Measurements from ENCODE around the gene GUCY1A2.
"Not testable (repeated sequence)": the region's sequence is repeated elsewhere in the genome, so short reads cannot be mapped to it uniquely, and the experiment has no call there.

Gene GUCY1A2

DNA sequence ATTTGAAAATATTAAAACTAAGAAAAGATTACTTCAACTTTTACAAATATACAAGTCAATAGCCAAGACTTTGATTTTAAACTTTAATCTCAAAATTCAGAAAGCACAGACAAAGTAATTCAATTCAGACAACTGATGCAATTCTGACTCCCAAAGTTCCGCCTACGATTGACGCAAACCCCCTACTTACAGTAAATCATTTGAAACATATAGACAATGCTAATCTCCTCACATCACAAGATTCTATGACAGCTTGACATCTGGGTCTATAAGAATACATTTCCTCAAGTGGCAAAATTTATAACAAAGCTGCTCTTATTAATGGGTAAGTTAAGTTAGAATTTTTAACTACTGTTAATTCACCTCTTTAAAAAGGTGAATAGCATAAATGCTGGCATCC, 75.2 kb downstream of the GUCY1A2 start:
- DNase-seq (ENCODE audit: low read depth) = no peak

DNA sequence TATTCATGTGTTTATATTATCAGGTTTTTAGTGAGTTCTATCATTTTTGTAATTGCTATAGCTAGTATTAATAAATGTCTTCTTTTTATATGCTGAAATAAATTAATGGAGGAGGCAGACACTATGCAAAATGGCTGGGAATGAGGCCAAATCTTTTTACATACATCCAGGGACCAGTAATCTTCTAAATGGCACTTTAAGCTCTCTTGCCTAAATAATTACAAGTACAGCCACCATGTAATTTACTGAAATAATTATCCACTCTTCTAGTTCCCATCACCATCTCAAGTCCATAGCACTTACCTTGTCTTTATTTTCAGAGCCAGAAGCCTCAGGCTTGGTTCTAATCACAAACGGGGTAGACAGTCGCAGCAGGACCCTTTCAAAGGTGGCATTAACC, 79.1 kb downstream of the GUCY1A2 start:
- no peak for DNase-seq (ENCODE audit: low read depth)

DNA sequence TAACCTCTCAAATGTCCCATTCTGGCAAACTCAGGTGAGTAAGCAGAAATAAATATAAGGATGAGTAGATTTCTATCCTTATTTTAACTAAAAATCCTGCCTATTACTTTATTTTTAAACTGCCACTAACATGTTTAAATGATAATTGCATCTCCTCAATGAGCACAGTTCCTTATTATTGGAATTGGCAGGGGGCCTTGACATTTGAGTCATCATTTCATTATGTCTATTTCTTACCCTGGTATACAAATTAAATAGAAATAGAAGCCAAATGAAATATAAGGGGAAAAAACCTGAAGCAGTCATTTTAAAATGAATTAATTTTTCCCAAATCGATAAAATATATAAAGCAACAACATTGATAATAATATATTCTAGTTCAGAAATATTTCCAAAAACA, 81.2 kb downstream of the GUCY1A2 start:
- DNase-seq (ENCODE audit: low read depth) = no peak

DNA sequence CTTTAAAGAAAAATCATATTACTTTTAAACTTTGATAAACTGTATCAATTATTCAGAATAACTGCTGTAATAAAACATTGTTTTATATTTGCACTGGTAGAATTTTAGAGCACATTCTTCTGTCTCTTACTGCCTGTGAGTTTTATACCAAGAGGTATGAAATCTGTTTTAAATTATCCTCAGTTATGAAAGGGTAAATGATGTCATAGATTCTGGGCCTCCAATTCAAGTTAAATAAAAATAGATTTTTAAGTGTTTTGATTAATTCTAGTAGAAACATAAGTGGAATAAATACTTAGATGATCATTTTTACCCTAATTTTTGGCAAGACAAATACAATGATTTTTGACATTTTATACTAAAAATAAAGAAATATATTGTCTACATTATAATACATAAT, 93.0 kb downstream of the GUCY1A2 start:
- no peak for DNase-seq (ENCODE audit: low read depth)

DNA sequence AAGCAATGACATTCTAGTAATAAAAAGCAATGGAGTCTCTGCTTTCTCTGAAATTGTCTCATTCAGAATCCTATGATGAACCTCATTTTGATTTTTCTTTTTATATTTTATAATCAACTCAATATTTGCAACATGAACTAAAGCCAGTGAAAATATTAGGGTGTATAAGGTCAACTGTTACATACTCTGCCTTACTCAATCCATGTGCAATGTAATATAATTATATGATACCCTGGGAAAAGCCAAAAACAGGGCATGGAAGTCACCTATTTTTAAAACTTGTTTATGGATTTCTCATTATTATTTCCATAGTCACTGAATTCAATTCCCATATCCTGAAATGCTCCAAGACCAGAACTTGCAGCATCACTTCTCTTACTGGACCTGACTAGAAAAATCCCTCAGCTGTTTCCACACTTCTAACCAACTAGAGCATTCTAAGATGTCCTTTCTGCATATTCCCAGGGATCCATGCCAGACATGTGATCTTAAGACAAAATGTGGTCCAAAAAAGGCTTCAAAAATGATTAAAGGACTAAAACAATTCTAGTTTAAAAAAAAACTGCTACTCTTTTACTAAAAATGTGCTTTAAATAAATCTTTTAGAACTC, 97.3 kb downstream of the GUCY1A2 start:
- no peak for DNase-seq (ENCODE audit: low read depth)

GRCh38 chr11:106917973-106918372, 100.3 kb downstream of the GUCY1A2 start:
- no peak for DNase-seq (ENCODE audit: low read depth)

DNA sequence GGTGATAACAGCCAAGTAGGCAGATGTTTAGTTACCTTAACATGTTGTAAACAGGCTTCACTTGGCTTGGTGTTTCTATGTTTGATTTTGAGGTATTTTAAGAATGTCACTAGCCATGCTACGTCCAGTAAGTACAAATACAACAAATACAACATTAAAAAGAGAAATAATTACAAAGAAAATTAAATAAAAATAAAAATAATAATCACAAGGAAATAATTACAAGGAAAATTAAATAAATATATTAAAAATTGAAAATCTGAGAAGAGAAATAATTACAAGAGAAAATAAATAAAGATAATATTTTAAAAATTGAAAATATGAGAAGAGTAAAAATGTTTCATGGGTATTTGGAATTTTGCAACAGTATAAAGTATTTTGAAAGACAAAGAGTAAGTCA, 103.9 kb downstream of the GUCY1A2 start:
- no peak for DNase-seq (ENCODE audit: low read depth)

GRCh38 chr11:106913141-106913540, 105.1 kb downstream of the GUCY1A2 start:
- no peak for DNase-seq (ENCODE audit: low read depth)

- DNase-seq (ENCODE audit: low read depth) = no peak
Observed at GRCh38 chr11:106904826-106905225, 113.5 kb downstream of the GUCY1A2 start.

- no peak for DNase-seq (ENCODE audit: low read depth)
Observed at GRCh38 chr11:106889718-106890117, 128.6 kb downstream of the GUCY1A2 start.

DNA sequence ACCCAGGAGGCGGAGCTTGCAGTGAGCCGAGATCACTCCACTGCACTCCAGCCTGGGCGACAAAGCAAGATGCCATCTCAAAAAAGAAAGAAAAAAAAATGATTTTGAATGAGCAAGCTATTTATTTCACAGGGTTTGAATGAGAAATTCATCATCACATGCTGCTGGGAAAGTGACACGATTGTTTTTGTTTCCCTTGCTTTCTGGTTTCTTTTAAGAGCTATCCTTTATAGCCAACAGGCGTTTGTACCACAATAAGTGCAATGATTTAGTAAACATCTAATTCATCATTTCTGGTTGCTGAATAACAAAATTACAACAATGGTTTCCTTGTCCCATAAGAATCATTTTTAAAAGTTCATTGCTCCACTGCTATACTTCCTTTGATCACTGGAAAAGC, 129.9 kb downstream of the GUCY1A2 start:
- no peak for DNase-seq (ENCODE audit: low read depth)

- not testable (repeated sequence) for DNase-seq (ENCODE audit: low read depth)
Observed at GRCh38 chr11:106883693-106884092, 134.6 kb downstream of the GUCY1A2 start.

- no peak for DNase-seq (ENCODE audit: low read depth)
Observed at GRCh38 chr11:106879832-106880546, 138.3 kb downstream of the GUCY1A2 start.

DNA sequence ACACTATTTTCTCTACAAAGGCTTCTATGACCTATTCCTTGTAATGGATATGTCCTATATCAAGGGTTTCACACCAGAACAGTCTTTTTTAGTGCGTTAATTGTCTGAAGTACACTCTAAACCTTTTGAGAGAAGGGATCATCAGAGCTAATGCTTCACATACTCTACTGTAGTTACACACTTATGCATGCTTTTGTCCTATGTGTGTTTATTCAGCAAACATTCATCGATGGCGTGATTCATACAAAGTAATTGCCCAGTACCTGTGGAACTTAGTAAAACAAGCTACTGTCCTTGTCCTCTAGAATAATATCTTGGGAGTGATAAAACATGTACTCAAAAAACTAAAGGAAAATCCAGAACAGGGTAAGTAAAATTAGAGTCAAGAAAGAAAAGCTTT, 139.2 kb downstream of the GUCY1A2 start:
- DNase-seq (ENCODE audit: low read depth) = no peak

DNA sequence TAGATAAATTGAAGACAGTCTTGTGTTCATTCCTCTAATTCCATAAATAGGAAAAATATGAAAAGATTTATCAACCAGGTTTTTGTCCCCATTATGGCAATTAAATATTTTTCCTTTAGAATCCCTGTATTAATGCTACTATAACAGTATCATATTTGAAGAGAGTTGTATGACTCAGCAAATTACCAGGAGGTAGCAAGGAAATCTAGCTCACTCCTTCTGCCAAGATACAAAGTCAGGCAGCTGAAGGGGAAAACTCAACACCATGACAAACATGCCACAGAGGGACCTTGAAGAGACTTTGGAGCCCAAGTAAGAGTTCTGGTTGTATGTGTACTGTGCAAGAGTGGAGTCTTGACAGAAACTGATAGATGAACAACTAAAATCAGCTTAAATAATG, 143.3 kb downstream of the GUCY1A2 start:
- DNase-seq (ENCODE audit: low read depth) = no peak

GRCh38 chr11:106872246-106872645, 146.0 kb downstream of the GUCY1A2 start:
- no peak for DNase-seq (ENCODE audit: low read depth)

- DNase-seq (ENCODE audit: low read depth) = no peak
Observed at GRCh38 chr11:106858200-106858599, 160.1 kb downstream of the GUCY1A2 start.

- DNase-seq (ENCODE audit: low read depth) = no peak
Observed at GRCh38 chr11:106856566-106856965, 161.7 kb downstream of the GUCY1A2 start.

- no peak for DNase-seq (ENCODE audit: low read depth)
Observed at GRCh38 chr11:106854429-106854828, 163.8 kb downstream of the GUCY1A2 start.

DNA sequence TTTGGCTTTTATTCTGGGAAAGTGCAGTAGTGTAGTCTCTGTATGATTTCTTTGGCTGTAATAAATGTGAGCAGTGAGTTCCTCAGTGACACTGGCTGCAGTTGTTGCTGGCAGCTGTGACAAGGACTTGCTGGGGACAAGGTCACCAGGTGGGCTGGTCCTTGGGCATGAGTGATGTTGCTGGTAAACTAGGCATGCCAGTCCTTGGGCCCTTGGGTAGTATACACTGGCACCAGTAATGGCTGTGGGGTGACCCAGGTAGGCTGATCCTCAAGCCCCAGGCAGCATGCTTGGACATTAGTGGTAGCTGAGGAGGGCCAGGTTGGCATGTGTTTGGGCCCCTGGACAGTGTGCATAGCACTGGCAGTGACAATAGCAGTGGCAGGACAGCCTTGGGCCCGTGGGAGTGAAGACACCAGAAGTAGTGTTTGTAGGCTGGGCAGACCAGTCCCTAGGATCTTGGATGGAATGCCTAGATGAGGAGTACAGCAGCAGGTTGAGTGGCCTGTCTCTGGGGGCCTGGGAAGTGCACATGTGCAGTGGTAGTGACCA, 164.3 kb downstream of the GUCY1A2 start:
- DNase-seq (ENCODE audit: low read depth) = no peak

- DNase-seq (ENCODE audit: low read depth) = no peak
Observed at GRCh38 chr11:106852779-106853178, 165.5 kb downstream of the GUCY1A2 start.

DNA sequence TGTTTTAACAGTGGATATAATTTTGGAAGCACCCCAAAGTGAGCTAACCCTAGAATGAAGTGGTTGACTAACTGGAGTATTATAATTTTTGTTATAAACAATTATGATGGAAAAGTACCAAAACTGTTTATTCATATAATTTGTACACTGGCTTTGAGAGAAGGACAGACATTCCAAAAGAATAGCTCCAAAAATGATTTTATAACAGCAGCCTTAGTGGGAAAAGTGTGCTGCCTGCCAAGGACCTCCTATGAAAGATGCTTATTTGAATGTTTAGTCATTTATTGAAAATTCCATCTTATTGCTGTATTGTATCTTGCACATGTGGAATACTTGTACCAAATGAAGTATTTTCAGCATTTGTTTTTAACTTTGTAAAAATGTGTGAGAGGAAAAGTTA, 169.8 kb downstream of the GUCY1A2 start:
- no peak for DNase-seq (ENCODE audit: low read depth)

GRCh38 chr11:106842134-106842533, 176.1 kb downstream of the GUCY1A2 start:
- DNase-seq (ENCODE audit: low read depth) = no peak

DNA sequence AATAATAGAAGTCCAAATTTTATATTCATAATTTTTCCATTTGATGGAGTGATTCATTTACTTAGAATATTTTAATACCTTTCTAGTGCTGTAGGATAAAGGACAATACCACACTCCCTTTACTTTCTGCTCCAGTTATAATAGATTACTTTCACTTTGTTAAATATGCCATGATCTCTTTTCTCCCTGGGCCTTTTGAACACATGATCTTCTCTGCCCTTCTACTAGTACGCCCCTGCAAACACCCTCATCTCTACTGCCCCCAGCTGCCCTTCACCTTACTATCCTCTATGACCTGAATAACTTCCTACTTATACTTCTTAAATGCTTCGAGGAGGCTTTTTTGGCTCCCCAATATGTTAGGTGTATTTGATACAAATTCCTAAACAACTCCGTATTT, 177.3 kb downstream of the GUCY1A2 start:
- no peak for DNase-seq (ENCODE audit: low read depth)

Measured in stimulated activated CD8-positive, alpha-beta memory T cell treated with anti-CD3 and anti-CD28 coated beads, Interleukin-12 subunit alpha, Interleukin-12 subunit beta, amount 100 ng/mL, for 1 hour (primary cell).